Activated naive CD4-positive, alpha-beta T cell treated with anti-CD3 and anti-CD28 coated beads, Interleukin-2, amount 50 U/mL, for 24 hours (primary cell): ENCODE measurements around the gene PLEKHJ1.

Experiments
- H3K27ac Mint-ChIP-seq: one replicate; pipeline ENCODE4 v1.8.0; 2021; ENCODE audit warnings: mild to moderate bottlenecking, mixed read lengths
- H3K27me3 Mint-ChIP-seq: one replicate; pipeline ENCODE4 v1.8.0; 2021; ENCODE audit warnings: mixed read lengths
- H3K36me3 Mint-ChIP-seq: one replicate; pipeline ENCODE4 v1.8.0; 2021; ENCODE audit warnings: mixed read lengths
- H3K4me1 Mint-ChIP-seq: one replicate; pipeline ENCODE4 v1.8.0; 2021; ENCODE audit warnings: mixed read lengths
- H3K4me3 Mint-ChIP-seq: one replicate; pipeline ENCODE4 v1.8.0; 2021; ENCODE audit warnings: mild to moderate bottlenecking, mixed read lengths
- H3K9me3 Mint-ChIP-seq: one replicate; pipeline ENCODE4 v1.8.0; 2021; ENCODE audit warnings: mixed read lengths

The PLEKHJ1 gene

GRCh38 chr19:2235381-2236063 is 607 bp downstream of the PLEKHJ1 start:
- H3K9me3 Mint-ChIP-seq, result no peaks in the 10 kb centered on the region
- H3K27me3 Mint-ChIP-seq, result no peaks in the 10 kb centered on the region
- peak overlapping the region; percentile 97 for H3K4me3 Mint-ChIP-seq
- H3K27ac Mint-ChIP-seq, result peak overlapping the region; percentile 92
- H3K36me3 Mint-ChIP-seq, result peaks cover 13% of the 10 kb centered on the region
- peaks cover 47% of the 10 kb centered on the region for H3K4me1 Mint-ChIP-seq

- Mint-ChIP-seq H3K4me3 (peak overlapping the region; percentile 97), H3K27me3 (no peaks in the 10 kb centered on the region), H3K4me1 (peaks cover 42% of the 10 kb centered on the region), H3K36me3 (peaks cover 13% of the 10 kb centered on the region), H3K9me3 (no peaks in the 10 kb centered on the region), H3K27ac (peak overlapping the region; percentile 92)
These were observed 1.1 kb downstream of the PLEKHJ1 start for GRCh38 chr19:2234996-2235380.

GRCh38 chr19:2233601-2234280 is 2.4 kb downstream of the PLEKHJ1 start:
- Mint-ChIP-seq H3K27ac (no peak overlapping the region), H3K4me1 (peaks cover 30% of the 10 kb centered on the region), H3K4me3 (peak overlapping the region; percentile 97), H3K27me3 (no peaks in the 10 kb centered on the region), H3K36me3 (peaks cover 9% of the 10 kb centered on the region), H3K9me3 (no peaks in the 10 kb centered on the region)

GRCh38 chr19:2232286-2233151 is 3.6 kb downstream of the PLEKHJ1 start:
- no peaks in the 10 kb centered on the region for H3K27me3 Mint-ChIP-seq
- peaks cover 18% of the 10 kb centered on the region for H3K4me1 Mint-ChIP-seq
- no peak overlapping the region for H3K4me3 Mint-ChIP-seq
- H3K27ac Mint-ChIP-seq, result peak overlapping the region; percentile 55
- H3K9me3 Mint-ChIP-seq, result no peaks in the 10 kb centered on the region
- H3K36me3 Mint-ChIP-seq, result peaks cover 3% of the 10 kb centered on the region

GRCh38 chr19:2231621-2232221 is 4.4 kb downstream of the PLEKHJ1 start:
- H3K36me3 Mint-ChIP-seq, result peaks cover 3% of the 10 kb centered on the region
- H3K4me3 Mint-ChIP-seq, result no peak overlapping the region
- peaks cover 16% of the 10 kb centered on the region for H3K4me1 Mint-ChIP-seq
- no peaks in the 10 kb centered on the region for H3K27me3 Mint-ChIP-seq
- H3K27ac Mint-ChIP-seq, result peak overlapping the region; percentile 8
- no peaks in the 10 kb centered on the region for H3K9me3 Mint-ChIP-seq

GRCh38 chr19:2230807-2231533 is 5.2 kb downstream of the PLEKHJ1 start:
- Mint-ChIP-seq H3K4me3 (no peak overlapping the region), H3K27ac (no peak overlapping the region), H3K36me3 (peaks cover 1% of the 10 kb centered on the region), H3K9me3 (no peaks in the 10 kb centered on the region), H3K4me1 (peaks cover 14% of the 10 kb centered on the region), H3K27me3 (no peaks in the 10 kb centered on the region)

- no peak overlapping the region for H3K27ac Mint-ChIP-seq
- H3K4me3 Mint-ChIP-seq, result no peak overlapping the region
- H3K4me1 Mint-ChIP-seq, result peaks cover 11% of the 10 kb centered on the region
- H3K27me3 Mint-ChIP-seq, result no peaks in the 10 kb centered on the region
- H3K9me3 Mint-ChIP-seq, result no peaks in the 10 kb centered on the region
- peaks cover 1% of the 10 kb centered on the region for H3K36me3 Mint-ChIP-seq
These were observed 6.0 kb downstream of the PLEKHJ1 start for GRCh38 chr19:2230033-2230531.

GRCh38 chr19:2229103-2230032 is 6.8 kb downstream of the PLEKHJ1 start:
- Mint-ChIP-seq H3K27me3 (no peaks in the 10 kb centered on the region), H3K9me3 (no peaks in the 10 kb centered on the region), H3K4me1 (peaks cover 5% of the 10 kb centered on the region), H3K36me3 (peaks cover 1% of the 10 kb centered on the region), H3K27ac (peak overlapping the region; percentile 70), H3K4me3 (no peak overlapping the region)

GRCh38 chr19:2228157-2229030 is 7.7 kb downstream of the PLEKHJ1 start:
- Mint-ChIP-seq H3K4me3 (no peak overlapping the region), H3K27me3 (no peaks in the 10 kb centered on the region), H3K27ac (peak overlapping the region; percentile 70), H3K4me1 (no peaks in the 10 kb centered on the region), H3K9me3 (no peaks in the 10 kb centered on the region), H3K36me3 (peaks cover 1% of the 10 kb centered on the region)

- Mint-ChIP-seq H3K4me1 (no peaks in the 10 kb centered on the region), H3K36me3 (peaks cover 1% of the 10 kb centered on the region), H3K4me3 (no peak overlapping the region), H3K27ac (no peak overlapping the region), H3K27me3 (no peaks in the 10 kb centered on the region), H3K9me3 (no peaks in the 10 kb centered on the region)
These were observed 8.5 kb downstream of the PLEKHJ1 start for GRCh38 chr19:2227415-2228156.

GRCh38 chr19:2226840-2227360 is 9.2 kb downstream of the PLEKHJ1 start:
- Mint-ChIP-seq H3K4me1 (no peaks in the 10 kb centered on the region), H3K4me3 (no peak overlapping the region), H3K27me3 (no peaks in the 10 kb centered on the region), H3K36me3 (peaks cover 1% of the 10 kb centered on the region), H3K9me3 (no peaks in the 10 kb centered on the region), H3K27ac (no peak overlapping the region)

GRCh38 chr19:2226051-2226839 is 9.9 kb downstream of the PLEKHJ1 start:
- H3K36me3 Mint-ChIP-seq, result peaks cover 1% of the 10 kb centered on the region
- H3K4me3 Mint-ChIP-seq, result no peak overlapping the region
- no peak overlapping the region for H3K27ac Mint-ChIP-seq
- H3K9me3 Mint-ChIP-seq, result no peaks in the 10 kb centered on the region
- no peaks in the 10 kb centered on the region for H3K4me1 Mint-ChIP-seq
- no peaks in the 10 kb centered on the region for H3K27me3 Mint-ChIP-seq
